ENCODE results near the gene ZNF774.
"Not testable (repeated sequence)": the region's sequence is repeated elsewhere in the genome, so short reads cannot be mapped to it uniquely, and the experiment has no call there.

The ZNF774 gene

GRCh38 chr15:90405055-90405607, 53.0 kb downstream of the ZNF774 start:
- TF ChIP-seq, protein P1, sequence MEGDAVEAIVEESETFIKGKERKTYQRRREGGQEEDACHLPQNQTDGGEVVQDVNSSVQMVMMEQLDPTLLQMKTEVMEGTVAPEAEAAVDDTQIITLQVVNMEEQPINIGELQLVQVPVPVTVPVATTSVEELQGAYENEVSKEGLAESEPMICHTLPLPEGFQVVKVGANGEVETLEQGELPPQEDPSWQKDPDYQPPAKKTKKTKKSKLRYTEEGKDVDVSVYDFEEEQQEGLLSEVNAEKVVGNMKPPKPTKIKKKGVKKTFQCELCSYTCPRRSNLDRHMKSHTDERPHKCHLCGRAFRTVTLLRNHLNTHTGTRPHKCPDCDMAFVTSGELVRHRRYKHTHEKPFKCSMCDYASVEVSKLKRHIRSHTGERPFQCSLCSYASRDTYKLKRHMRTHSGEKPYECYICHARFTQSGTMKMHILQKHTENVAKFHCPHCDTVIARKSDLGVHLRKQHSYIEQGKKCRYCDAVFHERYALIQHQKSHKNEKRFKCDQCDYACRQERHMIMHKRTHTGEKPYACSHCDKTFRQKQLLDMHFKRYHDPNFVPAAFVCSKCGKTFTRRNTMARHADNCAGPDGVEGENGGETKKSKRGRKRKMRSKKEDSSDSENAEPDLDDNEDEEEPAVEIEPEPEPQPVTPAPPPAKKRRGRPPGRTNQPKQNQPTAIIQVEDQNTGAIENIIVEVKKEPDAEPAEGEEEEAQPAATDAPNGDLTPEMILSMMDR (IDR thresholded peaks at IDR 0.05; ENCODE audit: low read depth, low read length, missing control alignments) = no peak
- no peak for DNase-seq (ENCODE audit: extremely low read depth, low read depth)
- H3K4me3 ChIP-seq (replicated peaks; ENCODE audit: low read depth, low read length) = no peak overlapping the region

DNA sequence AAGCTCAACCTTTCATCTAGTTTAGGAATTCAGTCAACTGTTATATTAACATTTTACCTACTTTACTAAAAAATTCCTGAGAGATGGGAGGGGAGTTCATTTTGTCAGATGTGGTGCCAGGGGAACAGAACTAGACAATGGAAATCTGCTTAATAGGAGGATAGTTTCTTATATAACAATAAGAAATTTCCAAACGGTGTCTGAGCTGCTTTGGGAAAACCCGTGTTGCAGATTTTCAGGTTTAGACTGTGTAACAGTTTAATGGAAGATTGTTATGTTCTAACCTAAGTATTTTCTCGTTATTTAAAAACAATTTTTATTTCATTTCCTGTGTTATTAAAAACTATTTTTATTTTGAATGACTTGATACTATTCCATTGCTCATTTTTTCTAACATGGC, 55.3 kb downstream of the ZNF774 start:
- DNase-seq (ENCODE audit: extremely low read depth, low read depth) = no peak
- H3K4me3 ChIP-seq (replicated peaks; ENCODE audit: low read depth, low read length) = no peak overlapping the region
- TF ChIP-seq, protein P1 (IDR thresholded peaks at IDR 0.05; ENCODE audit: low read depth, low read length, missing control alignments) = no peak

DNA sequence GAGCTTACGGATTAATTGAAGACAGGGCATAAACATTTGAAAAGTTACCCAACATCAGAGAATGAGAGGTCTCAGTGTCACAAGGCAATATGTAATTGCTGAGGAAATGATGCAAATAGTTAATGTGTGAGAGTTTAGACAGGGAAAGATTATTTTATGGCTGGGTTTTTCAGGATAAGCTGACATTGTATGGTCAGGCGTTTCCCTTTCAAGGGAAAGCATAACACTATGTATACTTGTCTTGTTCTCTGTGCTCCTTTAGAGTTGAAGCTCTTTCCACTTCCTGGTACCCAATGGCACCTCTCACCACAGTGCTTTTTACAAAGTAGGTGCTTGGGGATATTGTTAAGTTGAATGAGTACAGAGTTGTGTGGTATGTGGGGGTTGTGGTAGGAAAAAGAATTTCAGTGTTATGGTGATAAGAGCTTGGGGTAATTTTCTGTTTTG, 55.8 kb downstream of the ZNF774 start:
- DNase-seq (ENCODE audit: extremely low read depth, low read depth) = no peak
- H3K4me3 ChIP-seq (replicated peaks; ENCODE audit: low read depth, low read length) = no peak overlapping the region
- TF ChIP-seq, protein P1 (IDR thresholded peaks at IDR 0.05; ENCODE audit: low read depth, low read length, missing control alignments) = no peak

DNA sequence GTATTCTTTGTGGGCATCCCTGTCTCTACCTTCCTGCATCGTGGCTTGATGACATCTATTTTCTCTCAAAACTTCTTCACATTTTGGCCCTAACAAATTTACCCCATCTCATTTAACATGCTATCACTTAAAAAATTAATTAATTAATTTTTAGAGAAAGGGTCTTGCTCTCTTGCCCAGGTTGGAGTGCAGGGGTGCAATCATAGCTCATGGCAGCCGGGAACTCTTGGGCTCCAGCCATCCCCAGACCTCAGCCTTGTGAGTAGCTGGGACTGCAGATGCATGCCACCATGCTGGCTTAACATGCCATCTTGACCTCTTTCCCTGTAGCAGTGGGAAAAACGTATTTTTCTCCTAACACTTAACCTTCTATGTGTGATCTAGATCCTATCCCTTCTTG, 56.6 kb downstream of the ZNF774 start:
- H3K4me3 ChIP-seq (replicated peaks; ENCODE audit: low read depth, low read length) = no peak overlapping the region
- TF ChIP-seq, protein P1 (IDR thresholded peaks at IDR 0.05; ENCODE audit: low read depth, low read length, missing control alignments) = no peak
- DNase-seq (ENCODE audit: extremely low read depth, low read depth) = no peak

DNA sequence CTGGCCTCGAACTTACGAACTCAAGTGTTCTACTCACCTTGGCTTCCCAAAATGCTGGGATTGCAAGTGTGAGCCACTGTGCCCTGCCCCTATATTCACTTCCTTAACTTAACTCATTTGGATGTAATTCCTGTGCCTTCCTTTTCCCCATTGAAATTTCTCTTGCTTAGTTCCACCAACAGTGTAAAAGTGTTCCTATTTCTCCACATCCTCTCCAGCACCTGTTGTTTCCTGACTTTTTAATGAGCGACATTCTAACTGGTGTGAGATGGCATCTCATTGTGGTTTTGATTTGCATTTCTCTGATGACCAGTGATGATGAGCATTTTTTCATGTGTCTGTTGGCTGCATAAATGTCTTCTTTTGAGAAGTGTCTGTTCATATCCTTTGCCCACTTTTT, 57.5 kb downstream of the ZNF774 start:
- not testable (repeated sequence) for DNase-seq (ENCODE audit: extremely low read depth, low read depth); H3K4me3 ChIP-seq (replicated peaks; ENCODE audit: low read depth, low read length)

DNA sequence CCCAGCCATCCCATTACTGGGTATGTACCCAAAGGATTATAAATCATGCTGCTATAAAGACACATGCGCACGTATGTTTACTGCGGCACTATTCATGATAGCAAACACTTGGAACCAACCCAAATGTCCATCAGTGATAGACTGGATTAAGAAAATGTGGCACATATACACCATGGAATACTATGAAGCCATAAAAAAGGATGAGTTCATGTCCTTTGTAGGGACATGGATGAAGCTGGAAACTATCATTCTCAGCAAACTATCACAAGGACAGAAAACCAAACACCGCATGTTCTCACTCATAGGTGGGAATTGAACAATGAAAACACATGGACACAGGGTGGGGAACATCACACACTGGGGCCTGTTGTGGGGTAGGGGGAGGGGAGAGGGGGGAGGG, 58.2 kb downstream of the ZNF774 start:
- not testable (repeated sequence) for DNase-seq (ENCODE audit: extremely low read depth, low read depth); H3K4me3 ChIP-seq (replicated peaks; ENCODE audit: low read depth, low read length)

DNA sequence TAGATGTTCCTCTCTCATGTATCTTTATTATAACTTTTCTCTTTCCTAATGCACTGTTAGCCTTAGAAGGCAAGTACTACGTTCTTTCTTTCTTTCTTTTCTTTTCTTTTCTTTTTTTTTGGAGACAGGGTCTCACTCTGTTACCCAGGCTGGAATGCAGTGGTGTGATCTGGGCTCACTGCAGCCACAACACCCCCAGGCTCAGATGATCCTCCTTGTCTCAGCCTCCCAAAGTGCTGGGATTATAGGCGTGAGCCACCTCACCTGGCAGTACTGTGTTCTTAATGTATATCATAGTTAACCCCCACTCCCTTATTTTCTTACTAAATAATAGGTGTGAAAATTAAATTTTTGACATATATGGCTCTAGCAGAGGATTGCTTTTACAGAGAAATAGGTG, 59.1 kb downstream of the ZNF774 start:
- H3K4me3 ChIP-seq (replicated peaks; ENCODE audit: low read depth, low read length) = no peak overlapping the region
- DNase-seq (ENCODE audit: extremely low read depth, low read depth) = no peak
- TF ChIP-seq, protein P1 (IDR thresholded peaks at IDR 0.05; ENCODE audit: low read depth, low read length, missing control alignments) = no peak
